Hepatocyte (in vitro differentiated cells): ENCODE data around the gene EPRS1. TPM values are rescaled to one million over a fixed set of nuclear protein-coding genes. Genes with fewer than 3 reads are reported as not detected.

Source experiments
- DNase-seq: peaks from one replicate; pipeline ENCODE4 v3.0.0-alpha.2; 2016; ENCODE audit warnings: low spot score
- H2AFZ ChIP-seq: fragments of 200-600 bp; sonication (generic); 2 replicates; pipeline ENCODE4 v1.6.0; 2016; ENCODE audit warnings: antibody characterized with exemption, mild to moderate bottlenecking
- H3K27ac ChIP-seq: fragments of 200-600 bp; sonication (generic); 2 replicates; pipeline ENCODE4 v1.5.1; 2016; ENCODE audit warnings: mild to moderate bottlenecking
- H3K27me3 ChIP-seq: fragments of 200-600 bp; sonication (generic); 2 replicates; pipeline ENCODE4 v1.6.1; 2016
- H3K36me3 ChIP-seq: fragments of 200-600 bp; sonication (generic); replicated peaks from 2 replicates; pipeline ENCODE4 v1.5.1; 2016; ENCODE audit warnings: low read depth; ENCODE audit not compliant: insufficient read depth
- H3K4me1 ChIP-seq: fragments of 200-600 bp; sonication (generic); 2 replicates; pipeline ENCODE4 v1.5.1; 2016; ENCODE audit warnings: mild to moderate bottlenecking, moderate library complexity; ENCODE audit not compliant: insufficient read depth
- H3K4me2 ChIP-seq: fragments of 200-600 bp; sonication (generic); 2 replicates; pipeline ENCODE4 v1.6.0; 2016
- H3K4me3 ChIP-seq: fragments of 200-600 bp; sonication (generic); 2 replicates; pipeline ENCODE4 v1.5.1; 2016; ENCODE audit warnings: mild to moderate bottlenecking
- H3K79me2 ChIP-seq: fragments of 200-600 bp; sonication (generic); 2 replicates; pipeline ENCODE4 v1.6.0; 2017; ENCODE audit warnings: mild to moderate bottlenecking
- H3K9me2 ChIP-seq: fragments of 200-600 bp; sonication (generic); replicated peaks from 2 replicates; pipeline ENCODE4 v1.6.0; 2017; ENCODE audit warnings: mild to moderate bottlenecking; ENCODE audit not compliant: insufficient read depth
- H3K9me3 ChIP-seq: fragments of 200-600 bp; sonication (generic); 2 replicates; pipeline ENCODE4 v1.5.1; 2016; ENCODE audit warnings: low read depth, mild to moderate bottlenecking
- H4K20me1 ChIP-seq: fragments of 200-600 bp; sonication (generic); 2 replicates; pipeline ENCODE4 v1.6.0; 2016; ENCODE audit warnings: mild to moderate bottlenecking; ENCODE audit not compliant: insufficient read depth, poor library complexity, severe bottlenecking
- CTCF ChIP-seq: fragments of 200-600 bp; sonication (generic); IDR thresholded peaks from 2 replicates; pipeline ENCODE4 v1.5.1; 2016; ENCODE audit warnings: antibody characterized with exemption, mild to moderate bottlenecking; ENCODE audit not compliant: poor library complexity
- EZH2 ChIP-seq: fragments of 200-600 bp; sonication (generic); IDR thresholded peaks from 2 replicates; pipeline ENCODE4 v1.6.1; 2016; ENCODE audit warnings: antibody characterized with exemption, mild to moderate bottlenecking, borderline replicate concordance
- EZH2phosphoT487 ChIP-seq: fragments of 200-600 bp; sonication (generic); IDR thresholded peaks from one replicate; pipeline ENCODE4 v1.6.1; 2018; ENCODE audit warnings: antibody characterized with exemption, mild to moderate bottlenecking, low read depth, moderate library complexity; ENCODE audit not compliant: unreplicated experiment, severe bottlenecking
- WGBS: methylation state at CpG from one replicate; pipeline ENCODE4 v1.1.6; 2016; ENCODE audit warnings: low lambda C conversion rate; ENCODE audit errors: missing lambda C conversion rate; 5-methylcytosine and 5-hydroxymethylcytosine counted together
- polyA plus RNA-seq: library from polyadenylated mRNA; unstranded; fragments of >200 nt; fragmentation: Nextera tagmentation; extraction: Ambion mirVana; gene quantifications from 2 replicates; pipeline ENCODE4 v1.2.1, GENCODE V29; 2016
- total RNA-seq: library from RNA; depleted of rRNA; stranded (reverse); fragments of >200 nt; gene quantifications from 2 replicates; pipeline ENCODE4 v1.2.3, GENCODE V29; 2014

Gene EPRS1
- total and polyA plus RNA-seq, 2 experiments from 2014 or later: 49.7 to 66.3 TPM

- Histone ChIP-seq H3K79me2 (no peaks in the 10 kb centered on the region), H4K20me1 (no peaks in the 10 kb centered on the region), H3K27me3 (no peaks in the 10 kb centered on the region), H3K4me2 (no peak overlapping the region), H2AFZ (no peak overlapping the region), H3K4me3 (no peak overlapping the region), H3K9me2 (no peaks in the 10 kb centered on the region), H3K27ac (no peak overlapping the region), H3K36me3 (no peaks in the 10 kb centered on the region), H3K9me3 (no peaks in the 10 kb centered on the region), H3K4me1 (no peaks in the 10 kb centered on the region)
- 75% methylated on average over 4 of the region's 4 CpGs for WGBS
- TF ChIP-seq EZH2phosphoT487 (no peak), EZH2 (no peak), CTCF (no peak)
- no peak for DNase-seq
Observed at GRCh38 chr1:219999821-220000220, 46.5 kb downstream of the EPRS1 start.

Other genes with a start within 250 kb of the EPRS1 start
- 14.1 and 14.7 TPM in 2 replicates for gene SLC30A10, start 117.9 kb downstream of the EPRS1 start, total RNA-seq
- 5.1 and 6.0 TPM in 2 replicates for gene SLC30A10, start 117.9 kb downstream of the EPRS1 start, polyA plus RNA-seq
- 37.6 and 53.4 TPM in 2 replicates for gene BPNT1, start 43.3 kb upstream of the EPRS1 start, total RNA-seq
- 9.7 and 11.2 TPM in 2 replicates for gene BPNT1, start 43.3 kb upstream of the EPRS1 start, polyA plus RNA-seq
- 85.8 and 92.9 TPM in 2 replicates for gene IARS2, start 47.6 kb upstream of the EPRS1 start, total RNA-seq
- gene IARS2, start 47.6 kb upstream of the EPRS1 start, polyA plus RNA-seq: 48.1 and 55.2 TPM in 2 replicates
- gene RAB3GAP2, start 225.9 kb upstream of the EPRS1 start, total RNA-seq: 25.2 and 31.6 TPM in 2 replicates
- 12.6 and 13.7 TPM in 2 replicates for gene RAB3GAP2, start 225.9 kb upstream of the EPRS1 start, polyA plus RNA-seq